Spleen (tissue), 7 donors: Measurements from ENCODE around the gene NAALADL2.

Experiments used
- CTCF ChIP-seq, 11 experiments: fragments of 200-600 bp in 7 of 11; fragments of 450-650 bp in 4 of 11; sonication (generic) in 4 of 11; IDR thresholded peaks in 8 of 11; conservative IDR thresholded peaks in 3 of 11; 1 replicate in 7 of 11; 2 replicates in 4 of 11; pipeline versions ENCODE4 v1.4.0 to v1.8.0; 2016 to 2021; ENCODE audit warnings: antibody characterized with exemption in 11 of 11, inconsistent platforms in 4 of 11, mild to moderate bottlenecking in 1 of 11
- POLR2A ChIP-seq, 3 donors: fragments of 450-650 bp; IDR thresholded peaks; one replicate each; pipeline ENCODE4 v1.5.1; 2017; ENCODE audit warnings: antibody characterized with exemption in 3 of 3, mild to moderate bottlenecking in 1 of 3
- donor health status: DM: no; HTN: no; CAD: no; lungs with moderate emphysema.
- donor health status: DM: no; HTN: no; CAD: no.
- donor health status: DM: no; HTN: no; CAD: no.

DNA sequence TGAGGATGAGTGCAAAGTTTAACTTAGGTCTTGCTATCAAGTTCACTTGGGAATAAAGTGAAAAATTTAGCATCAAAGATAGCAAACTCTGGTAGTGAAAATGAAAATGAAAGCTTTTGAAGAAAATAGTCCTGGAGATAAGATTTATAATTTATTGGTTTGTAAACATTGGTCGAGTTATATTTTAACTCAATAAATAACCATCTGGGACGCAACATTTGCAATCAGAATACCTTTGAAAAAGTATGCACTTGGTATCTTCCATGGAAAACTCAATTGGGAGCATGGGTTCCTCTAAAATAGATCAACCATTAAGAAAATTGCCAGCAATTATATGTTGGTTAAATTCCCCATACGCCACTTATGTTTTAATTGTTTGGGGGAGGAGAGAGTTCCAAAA lies 209.5 kb downstream of the NAALADL2 start:
- no peak for TF ChIP-seq CTCF (IDR thresholded peaks at IDR 0.05 in 8 of 11, conservative IDR thresholded peaks at IDR 0.05 in 3 of 11)
- TF ChIP-seq POLR2A (IDR thresholded peaks at IDR 0.05), result no peak
